Measurements from ENCODE around the gene SMARCA1. TPM values are rescaled to one million over a fixed set of nuclear protein-coding genes. Genes with fewer than 3 reads are reported as not detected.

SMARCA1 gene
- total RNA-seq, 1 experiment from 2014 or later: 88.5 TPM

GRCh38 chrX:129449148-129449547 lies 74.1 kb downstream of the SMARCA1 start:
- H3K9me3 ChIP-seq (ENCODE audit: insufficient read depth, low read depth): no peaks in the 10 kb centered on the region
- no peaks in the 10 kb centered on the region for H3F3A ChIP-seq (ENCODE audit: insufficient read depth, low read depth)
- H2AFZ ChIP-seq: no peak overlapping the region
- BruUV-seq (replicated peaks): no TSS peak
- intact Hi-C loops (cut with micrococcal nuclease; ENCODE audit: unreplicated experiment): no loop called here
- H3K27ac ChIP-seq: no peak overlapping the region
- no peaks in the 10 kb centered on the region for H3K4me1 ChIP-seq (replicated peaks; ENCODE audit: insufficient read depth)
- no peak overlapping the region for H3K4me2 ChIP-seq
- ChIA-PET CTCF (no interaction called here), POLR2A (ENCODE audit: unreplicated experiment) (no interaction called here)
- H3K36me3 ChIP-seq (ENCODE audit: low read depth): 0 out of 2 replicates have a peak, but pooled peaks cover 6% of the 10 kb centered on the region
- H3K27me3 ChIP-seq (ENCODE audit: insufficient read depth, low read depth): no peaks in the 10 kb centered on the region
- no peaks in the 10 kb centered on the region for H3K79me2 ChIP-seq (ENCODE audit: low read depth)
- no peaks in the 10 kb centered on the region for H4K20me1 ChIP-seq (ENCODE audit: insufficient read depth)
- DNase-seq: no peak
- TF ChIP-seq EZH2 (IDR thresholded peaks at IDR 0.05; ENCODE audit: low read depth) (no peak), CTCF (conservative IDR thresholded peaks at IDR 0.05) (0 out of 2 replicates have a peak, but pooled peaks have one; percentile 30)
- no peaks in the 10 kb centered on the region for H3K9me2 ChIP-seq (ENCODE audit: insufficient read depth)
- H3K4me3 ChIP-seq: no peak overlapping the region

GRCh38 chrX:129445436-129445835 lies 77.9 kb downstream of the SMARCA1 start:
- Histone ChIP-seq H3K27me3 (ENCODE audit: insufficient read depth, low read depth) (no peaks in the 10 kb centered on the region), H3K4me3 (no peak overlapping the region), H3K79me2 (ENCODE audit: low read depth) (no peaks in the 10 kb centered on the region), H3K4me1 (replicated peaks; ENCODE audit: insufficient read depth) (no peaks in the 10 kb centered on the region), H3F3A (ENCODE audit: insufficient read depth, low read depth) (no peaks in the 10 kb centered on the region), H3K36me3 (ENCODE audit: low read depth) (no peaks in the 10 kb centered on the region), H3K27ac (no peak overlapping the region), H2AFZ (no peak overlapping the region), H3K4me2 (no peak overlapping the region), H4K20me1 (ENCODE audit: insufficient read depth) (no peaks in the 10 kb centered on the region), H3K9me2 (ENCODE audit: insufficient read depth) (no peaks in the 10 kb centered on the region), H3K9me3 (ENCODE audit: insufficient read depth, low read depth) (no peaks in the 10 kb centered on the region)
- BruUV-seq (replicated peaks): no TSS peak
- intact Hi-C loops (cut with micrococcal nuclease; ENCODE audit: unreplicated experiment): no loop called here
- CTCF ChIA-PET: no interaction called here
- DNase-seq: no peak
- POLR2A ChIA-PET (ENCODE audit: unreplicated experiment): no interaction called here
- TF ChIP-seq EZH2 (IDR thresholded peaks at IDR 0.05; ENCODE audit: low read depth): no peak
- TF ChIP-seq CTCF (conservative IDR thresholded peaks at IDR 0.05): no peak

GRCh38 chrX:129433945-129434344 lies 89.3 kb downstream of the SMARCA1 start:
- no peak for DNase-seq

More at GRCh38 chrX:129433945-129434344, 89.3 kb downstream of the SMARCA1 start:
- Histone ChIP-seq H3K4me1 (replicated peaks; ENCODE audit: insufficient read depth) (no peaks in the 10 kb centered on the region), H3K79me2 (ENCODE audit: low read depth) (no peaks in the 10 kb centered on the region), H4K20me1 (ENCODE audit: insufficient read depth) (no peaks in the 10 kb centered on the region), H3K4me2 (no peak overlapping the region), H3K27me3 (ENCODE audit: insufficient read depth, low read depth) (no peaks in the 10 kb centered on the region), H3K27ac (no peak overlapping the region), H2AFZ (no peak overlapping the region), H3F3A (ENCODE audit: insufficient read depth, low read depth) (no peaks in the 10 kb centered on the region), H3K9me3 (ENCODE audit: insufficient read depth, low read depth) (no peaks in the 10 kb centered on the region), H3K4me3 (no peak overlapping the region), H3K36me3 (ENCODE audit: low read depth) (no peaks in the 10 kb centered on the region), H3K9me2 (ENCODE audit: insufficient read depth) (no peaks in the 10 kb centered on the region; the same call in 1 of the 2 replicates)
- POLR2A ChIA-PET (ENCODE audit: unreplicated experiment): no interaction called here
- CTCF ChIA-PET: no interaction called here
- intact Hi-C loops (cut with micrococcal nuclease; ENCODE audit: unreplicated experiment): no loop called here
- TF ChIP-seq CTCF (conservative IDR thresholded peaks at IDR 0.05) (no peak), EZH2 (IDR thresholded peaks at IDR 0.05; ENCODE audit: low read depth) (no peak)
- no TSS peak for BruUV-seq (replicated peaks)
